CD4-positive, alpha-beta T cell treated with Interleukin-17A for 4 hours (primary cell): Measurements from ENCODE around the gene HERC3.

Source experiments
- DNase-seq: peaks from one replicate; pipeline ENCODE4 v3.0.0-alpha.2; 2020; ENCODE audit warnings: mixed read lengths

HERC3 gene

DNA sequence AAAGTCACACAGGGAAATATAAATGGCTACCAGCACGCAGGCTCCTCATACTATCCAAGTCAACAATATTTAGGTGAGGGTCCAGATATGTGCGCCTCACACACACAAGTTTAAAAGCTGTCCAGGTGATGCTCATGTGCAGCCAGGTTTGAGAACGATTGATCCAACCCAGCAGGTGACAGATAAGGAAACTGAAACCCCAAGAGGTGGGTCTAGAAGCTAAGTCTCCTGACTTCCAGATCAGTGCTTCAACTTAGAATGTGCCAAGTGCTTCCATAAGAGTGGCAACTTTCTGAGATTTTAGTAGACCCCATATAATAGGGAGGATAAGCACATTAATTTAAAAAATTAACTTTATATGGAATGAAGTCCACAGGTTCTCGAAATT is 159.8 kb downstream of the HERC3 start:
- DNase-seq: no peak

DNA sequence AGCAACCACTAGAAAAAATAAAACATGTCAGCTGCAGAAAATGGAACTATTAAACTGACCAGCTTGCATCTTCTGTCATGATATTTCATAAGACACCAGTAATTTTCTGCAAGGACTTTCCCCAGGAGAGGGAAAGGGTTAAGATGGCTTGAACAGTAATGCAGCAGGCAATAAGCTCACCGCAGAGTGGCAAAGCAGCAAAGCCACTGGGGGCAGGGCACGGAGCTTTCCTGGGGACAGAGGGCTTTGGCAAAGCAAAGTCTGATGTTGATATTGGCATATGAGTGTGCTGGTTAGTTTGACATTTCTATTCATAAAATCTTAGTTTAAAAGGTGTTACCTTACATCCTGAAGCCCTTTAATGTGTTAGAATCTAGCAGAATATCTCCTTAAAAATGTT is 160.5 kb downstream of the HERC3 start:
- no peak for DNase-seq

DNA sequence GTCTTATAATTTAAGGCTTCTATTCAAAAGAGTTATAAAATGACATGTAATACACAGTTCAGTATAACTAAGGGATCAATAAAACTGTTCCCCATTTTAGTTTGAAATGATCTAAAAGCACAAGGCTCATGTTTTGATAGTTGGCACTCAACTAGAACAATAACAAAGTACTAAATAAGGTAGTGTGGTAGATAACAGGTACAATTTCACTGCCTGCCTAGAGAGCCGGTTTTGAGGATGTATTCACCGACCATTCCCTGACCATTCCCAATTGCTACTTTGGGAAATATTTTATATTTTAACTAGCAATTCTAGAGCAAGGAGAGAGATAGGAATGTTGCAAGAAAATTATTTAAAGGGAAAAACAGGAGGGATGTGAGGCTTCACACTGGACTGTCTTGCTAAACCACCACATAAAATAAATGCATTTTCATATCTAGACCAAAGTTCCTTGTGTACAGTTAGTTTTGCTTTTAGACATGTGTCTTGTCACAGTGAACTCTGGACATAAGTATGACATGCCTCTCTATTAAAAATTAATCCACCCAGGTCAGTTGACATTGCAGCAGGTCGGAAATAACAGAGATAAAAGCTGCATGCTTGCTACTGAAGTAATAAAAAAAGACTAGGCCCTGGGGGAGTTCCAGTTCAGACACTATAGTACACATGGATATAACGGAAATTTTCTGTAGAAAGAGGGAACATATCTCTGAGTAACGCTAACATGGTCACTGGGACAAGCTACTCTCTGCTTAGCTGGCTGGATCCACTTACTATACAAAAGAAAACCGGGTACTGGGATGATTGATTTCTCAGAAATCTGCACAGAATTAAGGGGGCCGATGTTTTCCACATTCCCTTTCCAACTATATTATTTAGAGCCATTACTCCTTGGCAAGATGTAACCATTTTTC is 161.6 kb downstream of the HERC3 start:
- DNase-seq: no peak

DNA sequence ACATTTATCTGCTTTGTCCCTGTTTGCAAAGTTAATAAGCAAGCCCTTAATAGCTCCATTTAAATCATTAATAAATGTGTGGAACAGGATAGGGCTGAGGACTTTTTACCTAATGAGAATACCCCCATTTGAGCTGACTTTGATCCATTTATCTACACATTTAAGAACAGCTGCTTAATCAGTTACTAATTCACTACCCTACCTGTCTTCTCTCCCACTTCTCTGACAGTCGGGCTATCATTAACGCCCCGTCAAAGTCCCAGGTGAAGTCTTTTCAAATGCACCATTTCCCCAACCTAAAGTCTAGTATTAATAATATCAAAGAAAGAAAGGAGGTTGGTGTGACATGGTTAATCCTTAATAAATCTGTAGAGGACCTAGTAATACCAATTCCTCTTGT is 162.5 kb downstream of the HERC3 start:
- no peak for DNase-seq

DNA sequence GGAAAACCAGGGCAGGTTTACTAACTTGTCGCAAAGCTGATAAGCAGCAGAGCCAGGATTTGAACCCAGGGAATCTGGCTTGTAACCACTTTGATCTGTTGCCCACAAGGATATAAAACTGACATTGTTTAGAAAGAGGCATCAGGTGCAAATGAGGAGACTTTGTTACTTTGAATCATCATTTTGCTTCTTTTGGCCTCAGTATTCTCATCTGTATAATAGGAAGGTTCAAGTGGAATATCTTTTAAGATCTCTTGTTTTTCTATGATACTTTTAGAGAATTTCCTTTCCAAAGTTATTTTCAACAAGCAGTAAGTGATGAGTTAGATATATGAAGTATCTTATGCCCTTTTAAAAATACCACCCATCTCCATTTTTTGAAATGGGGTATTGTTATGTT is 163.2 kb downstream of the HERC3 start:
- DNase-seq: no peak

DNA sequence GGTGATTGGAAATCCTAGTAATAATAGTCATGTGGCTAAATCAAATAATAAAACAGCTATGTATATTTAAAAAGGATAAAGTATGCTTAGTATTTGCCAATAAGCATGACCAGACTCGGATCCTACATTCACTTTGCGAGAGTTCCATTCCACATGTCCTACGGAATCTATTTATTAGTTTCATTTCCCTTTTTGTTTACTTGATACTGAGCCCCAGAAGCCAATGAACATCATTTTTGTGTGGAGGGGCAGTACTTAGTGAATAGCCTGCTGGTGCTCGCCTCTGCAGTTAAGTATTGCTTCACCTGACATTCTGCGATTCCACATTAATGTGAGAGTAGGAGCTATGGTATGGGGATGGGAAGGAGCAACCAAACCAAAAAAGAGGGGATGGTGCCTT is 163.9 kb downstream of the HERC3 start:
- no peak for DNase-seq

DNA sequence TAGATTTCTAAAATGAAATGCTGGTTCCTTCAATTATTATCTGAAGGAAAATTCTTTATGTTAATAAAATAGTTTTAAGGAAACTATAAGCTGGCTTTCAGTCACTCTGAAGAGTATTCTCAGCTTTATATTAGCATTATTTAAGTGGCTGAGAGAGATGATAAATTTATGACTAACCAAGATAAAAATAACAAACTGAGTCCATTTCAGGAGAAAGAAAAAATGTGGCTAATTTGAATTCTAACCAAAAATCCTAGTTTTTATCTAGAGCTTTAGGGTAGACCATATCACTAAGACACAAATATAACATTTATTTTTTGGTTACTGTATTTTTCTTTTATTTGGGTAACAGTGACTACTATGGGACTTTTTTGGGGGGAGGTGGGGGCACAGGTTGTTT is 164.8 kb downstream of the HERC3 start:
- no peak for DNase-seq

DNA sequence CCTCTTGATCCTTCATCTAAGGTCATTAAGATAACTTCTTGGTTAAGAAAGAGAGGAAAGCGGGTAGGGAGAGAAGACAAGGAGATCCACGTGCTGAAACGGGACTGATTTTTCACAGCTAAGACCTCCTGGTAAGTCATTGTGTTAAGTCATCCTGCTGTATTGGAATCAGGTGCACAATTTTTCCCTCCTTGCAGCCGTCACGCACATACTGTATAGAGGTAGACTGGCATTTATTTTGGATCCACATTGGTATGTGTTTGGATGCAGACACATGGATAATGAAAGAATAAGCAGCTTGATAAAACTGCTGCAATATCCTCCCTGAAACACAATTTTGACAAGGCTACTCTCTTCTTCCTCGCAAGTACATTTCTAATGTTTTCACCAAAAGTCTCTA is 165.5 kb downstream of the HERC3 start:
- no peak for DNase-seq
